ENCODE data around the gene SCGB1A1. TPM values are rescaled to one million over a fixed set of nuclear protein-coding genes. Genes with fewer than 3 reads are reported as not detected.
"Not testable (repeated sequence)": the region's sequence is repeated elsewhere in the genome, so short reads cannot be mapped to it uniquely, and the experiment has no call there.

Gene SCGB1A1
- total and polyA plus RNA-seq, 7 experiments from 2014 or later: not detected

DNA sequence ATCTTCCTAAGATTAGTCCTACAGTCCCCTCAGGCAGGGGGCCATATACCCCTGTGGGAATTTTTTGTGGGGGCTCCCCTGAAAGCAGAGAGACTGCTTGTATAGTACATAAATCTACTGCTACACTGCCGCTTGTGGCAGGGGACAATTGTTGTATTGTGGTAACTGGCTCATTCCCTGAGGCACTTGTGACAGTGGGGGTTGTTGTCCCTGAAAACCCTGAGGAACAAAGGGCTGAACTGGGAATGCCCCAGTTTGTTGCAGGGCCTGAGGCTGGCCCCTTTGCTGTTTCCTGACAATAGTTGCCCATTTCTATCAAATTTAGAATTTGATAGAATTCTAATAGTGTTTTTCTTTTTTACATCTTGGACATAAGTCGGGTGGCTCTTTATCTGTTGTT is 39.2 kb upstream of the SCGB1A1 start:
- intact Hi-C loops (cut with micrococcal nuclease); H3K27ac Mint-ChIP-seq; H3K4me3 ChIP-seq (ENCODE audit: low read length); H3K4me1 ChIP-seq (ENCODE audit: control insufficient read depth in 2 of 2, insufficient read depth in 2 of 2, low read length in 2 of 2); H3K36me3 ChIP-seq (ENCODE audit: control insufficient read depth in 2 of 3, insufficient read depth in 3 of 3, low read length in 3 of 3); POLR2A ChIA-PET; H3K27ac ChIP-seq (ENCODE audit: low read depth, low read length); H3K4me3 Mint-ChIP-seq; H3K9me3 ChIP-seq (ENCODE audit: control insufficient read depth in 2 of 3, low read length in 3 of 3); ATAC-seq; H3K27me3 ChIP-seq (ENCODE audit: control insufficient read depth in 2 of 2, insufficient read depth in 2 of 2, low read length in 2 of 2); H3K36me3 Mint-ChIP-seq; H3K9me3 Mint-ChIP-seq: not testable (repeated sequence)
- H3K27me3 Mint-ChIP-seq: peaks cover 0 to 29% (median 0%) of the 10 kb centered on the region in 5 donors
- DNase-seq: peak in 1 of 9 donors; percentile 19
- CTCF ChIA-PET: interaction anchor here (0.5 to 1.9 kb wide), 11 partner anchors 9 to 180 kb away, joined by 3 to 6 read pairs (median 3); no protein-coding TSS in a partner anchor
- H3K4me1 Mint-ChIP-seq: peaks cover 0 to 20% (median 4%) of the 10 kb centered on the region in 7 donors

DNA sequence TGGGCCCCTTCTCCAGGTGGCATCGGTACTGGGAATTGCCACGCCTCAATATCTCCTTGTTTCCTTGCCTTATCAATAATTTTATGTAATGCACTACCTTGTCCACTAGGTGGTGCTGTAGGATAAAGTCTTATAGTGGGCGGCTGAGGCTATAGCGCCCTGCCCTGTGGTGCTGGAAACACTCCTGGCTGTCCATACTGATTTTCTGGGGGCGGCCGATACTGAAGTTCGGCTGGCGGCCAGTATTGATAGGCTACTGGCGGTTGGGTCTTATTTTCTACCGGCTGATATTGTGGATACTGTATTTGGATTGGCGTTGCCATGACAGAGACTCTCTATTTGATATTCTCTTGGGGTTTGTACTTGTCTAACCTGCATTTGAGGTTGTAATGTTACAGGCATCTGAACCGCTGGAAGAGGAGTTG is 38.0 kb upstream of the SCGB1A1 start:
- POLR2A ChIA-PET; H3K36me3 Mint-ChIP-seq; H3K27ac Mint-ChIP-seq; H3K27ac ChIP-seq (ENCODE audit: low read depth, low read length); H3K27me3 ChIP-seq (ENCODE audit: control insufficient read depth in 2 of 2, insufficient read depth in 2 of 2, low read length in 2 of 2); H3K4me3 ChIP-seq (ENCODE audit: low read length); H3K36me3 ChIP-seq (ENCODE audit: control insufficient read depth in 2 of 3, insufficient read depth in 3 of 3, low read length in 3 of 3); H3K9me3 ChIP-seq (ENCODE audit: control insufficient read depth in 2 of 3, low read length in 3 of 3); H3K9me3 Mint-ChIP-seq; H3K4me1 ChIP-seq (ENCODE audit: control insufficient read depth in 2 of 2, insufficient read depth in 2 of 2, low read length in 2 of 2): not testable (repeated sequence)
- DNase-seq (peak in 8 of 9 donors; percentile 38 to 73 (median 62)), ATAC-seq (peak; percentile 97)
- Mint-ChIP-seq H3K4me1 (peaks cover 0 to 25% (median 4%) of the 10 kb centered on the region in 7 donors), H3K27me3 (peaks cover 0 to 29% (median 0%) of the 10 kb centered on the region in 5 donors), H3K4me3 (peak overlapping the region in 1 of 10 donors; percentile 63)
- intact Hi-C loops (cut with micrococcal nuclease): loop anchor here (1.0 to 5.0 kb wide), 7 partner anchors 12 to 643 kb away; no protein-coding TSS in a partner anchor
- CTCF ChIA-PET: interaction anchor here (0.9 to 1.9 kb wide), 9 partner anchors 10 to 180 kb away, joined by 3 to 12 read pairs (median 4); no protein-coding TSS in a partner anchor

DNA sequence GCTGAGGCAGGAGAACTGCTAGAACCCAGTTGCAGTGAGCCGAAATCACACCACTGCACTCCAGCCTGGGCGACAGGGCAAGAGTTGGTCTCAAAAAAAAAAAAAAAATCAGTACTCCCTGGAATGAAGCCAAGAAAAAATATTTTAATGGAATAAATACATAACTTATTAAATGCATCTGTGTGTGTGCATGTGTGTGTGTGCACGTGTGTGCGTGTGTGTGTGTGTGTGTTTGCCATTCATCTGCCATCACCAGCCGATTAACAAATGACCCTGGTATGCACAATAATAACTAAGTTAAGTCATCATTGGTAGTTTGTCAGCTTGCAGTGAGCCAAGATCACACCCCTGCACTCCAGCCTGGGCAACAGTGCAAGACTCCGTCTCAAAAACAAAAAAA is 35.0 kb upstream of the SCGB1A1 start:
- Histone ChIP-seq H3K36me3 (ENCODE audit: control insufficient read depth in 2 of 3, insufficient read depth in 3 of 3, low read length in 3 of 3) (no peaks in the 10 kb centered on the region), H3K4me1 (ENCODE audit: control insufficient read depth in 2 of 2, insufficient read depth in 2 of 2, low read length in 2 of 2) (peaks cover 0 to 6% of the 10 kb centered on the region in 2 donors), H3K9me3 (ENCODE audit: control insufficient read depth in 2 of 3, low read length in 3 of 3) (no peaks in the 10 kb centered on the region), H3K27ac (ENCODE audit: low read depth, low read length) (no peak overlapping the region), H3K4me3 (ENCODE audit: low read length) (no peak overlapping the region), H3K27me3 (ENCODE audit: control insufficient read depth in 2 of 2, insufficient read depth in 2 of 2, low read length in 2 of 2) (no peaks in the 10 kb centered on the region)
- Mint-ChIP-seq H3K36me3 (no peaks in the 10 kb centered on the region), H3K27ac (no peak overlapping the region), H3K27me3 (peaks cover 0 to 15% (median 0%) of the 10 kb centered on the region in 5 donors), H3K9me3 (no peaks in the 10 kb centered on the region), H3K4me3 (no peak overlapping the region), H3K4me1 (peaks cover 0 to 28% (median 4%) of the 10 kb centered on the region in 7 donors)
- ChIA-PET POLR2A (no interaction called here), CTCF (no interaction called here)
- intact Hi-C loops (cut with micrococcal nuclease): loop anchor here in 1 of 2 donors (2.0 to 5.0 kb wide), 2 partner anchors 17 to 308 kb away; no protein-coding TSS in a partner anchor
- ATAC-seq (no peak), DNase-seq (no peak)

DNA sequence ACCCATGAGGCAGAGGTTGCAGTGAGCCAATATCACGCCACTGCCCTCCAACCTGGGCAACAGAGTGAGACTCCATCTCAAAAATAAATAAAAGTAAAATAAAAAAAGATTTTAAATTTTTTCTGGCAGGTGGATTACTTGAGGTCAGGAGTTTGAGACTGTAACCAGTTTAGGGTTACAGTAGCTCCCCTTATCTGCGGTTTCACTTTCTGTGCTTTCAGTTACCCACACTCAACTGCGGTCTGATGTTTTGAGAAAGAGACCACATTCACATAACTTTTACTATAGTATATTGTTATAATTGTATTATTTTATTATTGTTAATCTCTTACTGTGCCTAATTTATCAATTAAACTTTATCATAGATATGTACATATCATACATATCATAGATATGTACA is 32.8 kb upstream of the SCGB1A1 start:
- DNase-seq: peak in 2 of 9 donors; percentile 10 to 11
- H3K27ac Mint-ChIP-seq: not testable (repeated sequence)

DNA sequence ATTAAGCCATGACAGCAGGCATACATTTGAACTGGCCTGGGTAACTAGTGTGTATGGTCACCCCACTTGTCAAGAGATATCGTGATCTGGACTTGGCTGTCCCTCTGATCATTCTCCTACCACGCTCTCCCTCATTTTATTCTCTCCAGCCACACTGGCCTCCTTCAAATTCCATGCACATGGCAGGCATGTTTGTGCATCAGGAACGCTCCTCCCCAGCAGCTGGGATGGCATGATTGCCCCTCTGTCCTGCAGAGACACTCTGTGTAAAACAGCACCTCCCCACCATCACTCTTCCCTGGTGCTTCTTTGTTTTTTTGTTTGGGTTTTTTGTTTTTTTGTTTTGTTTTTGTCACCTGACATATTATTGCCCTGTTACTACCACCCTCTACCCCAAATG is 31.5 kb upstream of the SCGB1A1 start:
- DNase-seq (no peak), ATAC-seq (no peak)
- Mint-ChIP-seq H3K4me3 (peak overlapping the region in 1 of 10 donors; percentile 9), H3K27me3 (no peaks in the 10 kb centered on the region), H3K27ac (no peak overlapping the region), H3K4me1 (peaks cover 0 to 12% (median 3%) of the 10 kb centered on the region in 7 donors), H3K36me3 (no peaks in the 10 kb centered on the region), H3K9me3 (no peaks in the 10 kb centered on the region)
- Histone ChIP-seq H3K27ac (ENCODE audit: low read depth, low read length) (no peak overlapping the region), H3K4me3 (ENCODE audit: low read length) (no peak overlapping the region), H3K4me1 (ENCODE audit: control insufficient read depth in 2 of 2, insufficient read depth in 2 of 2, low read length in 2 of 2) (peaks cover 0 to 6% of the 10 kb centered on the region in 2 donors), H3K36me3 (ENCODE audit: control insufficient read depth in 2 of 3, insufficient read depth in 3 of 3, low read length in 3 of 3) (no peaks in the 10 kb centered on the region), H3K9me3 (ENCODE audit: control insufficient read depth in 2 of 3, low read length in 3 of 3) (no peaks in the 10 kb centered on the region), H3K27me3 (ENCODE audit: control insufficient read depth in 2 of 2, insufficient read depth in 2 of 2, low read length in 2 of 2) (no peaks in the 10 kb centered on the region)
- CTCF ChIA-PET: no interaction called here
- POLR2A ChIA-PET: no interaction called here
- intact Hi-C loops (cut with micrococcal nuclease): no loop called here

More for the DNA sequence above, 32.8 kb upstream of the SCGB1A1 start:
- H3K27ac ChIP-seq (ENCODE audit: low read depth, low read length); H3K9me3 Mint-ChIP-seq; H3K36me3 Mint-ChIP-seq; H3K36me3 ChIP-seq (ENCODE audit: control insufficient read depth in 2 of 3, insufficient read depth in 3 of 3, low read length in 3 of 3); H3K4me3 ChIP-seq (ENCODE audit: low read length); intact Hi-C loops (cut with micrococcal nuclease); H3K9me3 ChIP-seq (ENCODE audit: control insufficient read depth in 2 of 3, low read length in 3 of 3); CTCF ChIA-PET; H3K27me3 ChIP-seq (ENCODE audit: control insufficient read depth in 2 of 2, insufficient read depth in 2 of 2, low read length in 2 of 2); H3K27me3 Mint-ChIP-seq; H3K4me1 ChIP-seq (ENCODE audit: control insufficient read depth in 2 of 2, insufficient read depth in 2 of 2, low read length in 2 of 2): not testable (repeated sequence)
- H3K4me1 Mint-ChIP-seq: peaks cover 0 to 16% (median 3%) of the 10 kb centered on the region in 7 donors
- POLR2A ChIA-PET: interaction anchor here (0.9 kb wide), 1 partner anchor 341 kb away, joined by 3 read pairs; the partner anchor contains the start of gene HNRNPUL2
- H3K4me3 Mint-ChIP-seq: peak overlapping the region in 1 of 10 donors; percentile 13
- peak; percentile 66 for ATAC-seq

DNA sequence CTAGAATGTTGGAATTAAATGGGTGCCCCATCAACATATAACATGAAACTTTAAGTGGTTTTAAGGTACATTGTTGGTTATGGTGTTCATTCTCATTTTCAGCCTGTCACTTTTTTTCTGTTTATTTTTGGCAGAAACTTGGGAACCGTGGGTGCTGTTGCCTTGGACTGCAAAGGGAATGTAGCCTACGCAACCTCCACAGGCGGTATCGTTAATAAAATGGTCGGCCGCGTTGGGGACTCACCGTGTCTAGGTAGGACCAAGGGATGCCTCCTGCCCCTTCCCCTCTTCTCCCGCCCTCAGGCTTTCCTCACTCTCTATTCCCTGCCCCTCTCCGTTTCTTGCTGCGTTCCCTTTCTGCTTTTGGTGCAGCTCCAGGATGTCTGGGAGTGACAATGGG is 29.8 kb upstream of the SCGB1A1 start:
- H3K36me3 Mint-ChIP-seq: no peaks in the 10 kb centered on the region
- DNase-seq (no peak), ATAC-seq (no peak)
- no peaks in the 10 kb centered on the region for H3K9me3 Mint-ChIP-seq
- peaks cover 0 to 6% of the 10 kb centered on the region in 2 donors for H3K4me1 ChIP-seq (ENCODE audit: control insufficient read depth in 2 of 2, insufficient read depth in 2 of 2, low read length in 2 of 2)
- H3K27me3 ChIP-seq (ENCODE audit: control insufficient read depth in 2 of 2, insufficient read depth in 2 of 2, low read length in 2 of 2): no peaks in the 10 kb centered on the region
- peak overlapping the region in 1 of 9 donors; percentile 33 for H3K27ac Mint-ChIP-seq
- no peaks in the 10 kb centered on the region for H3K27me3 Mint-ChIP-seq
- no peak overlapping the region for H3K4me3 ChIP-seq (ENCODE audit: low read length)
- intact Hi-C loops (cut with micrococcal nuclease): no loop called here
- ChIA-PET POLR2A (no interaction called here), CTCF (interaction anchor here (3.5 kb wide), 1 partner anchor 35 kb away, joined by 14 read pairs; no protein-coding TSS in a partner anchor)
- no peak overlapping the region for H3K27ac ChIP-seq (ENCODE audit: low read depth, low read length)
- H3K4me1 Mint-ChIP-seq: peaks cover 0 to 18% (median 7%) of the 10 kb centered on the region in 7 donors
- H3K36me3 ChIP-seq (ENCODE audit: control insufficient read depth in 2 of 3, insufficient read depth in 3 of 3, low read length in 3 of 3): no peaks in the 10 kb centered on the region
- H3K9me3 ChIP-seq (ENCODE audit: control insufficient read depth in 2 of 3, low read length in 3 of 3): no peaks in the 10 kb centered on the region
- H3K4me3 Mint-ChIP-seq: no peak overlapping the region

DNA sequence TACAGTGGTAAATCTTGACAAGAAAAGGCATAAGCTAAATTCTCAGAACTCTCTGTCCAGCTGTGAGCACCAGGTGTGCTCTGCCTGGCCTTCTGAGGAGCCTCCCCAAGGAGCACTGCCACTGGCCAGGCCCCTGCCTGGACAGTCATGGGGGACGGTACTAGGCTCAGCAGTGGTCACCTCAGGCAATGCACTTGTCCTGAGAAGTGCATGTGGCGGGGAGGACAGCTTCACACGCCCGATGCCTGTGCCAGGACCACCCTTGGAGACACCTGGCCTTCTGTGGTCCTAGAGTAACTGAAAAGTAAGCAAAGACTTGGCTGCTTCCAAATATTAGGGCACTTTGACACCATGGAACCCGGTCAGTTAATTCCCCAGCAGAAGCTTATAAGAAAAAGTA is 28.6 kb upstream of the SCGB1A1 start:
- H3K4me3 Mint-ChIP-seq: no peak overlapping the region
- no peaks in the 10 kb centered on the region for H3K36me3 ChIP-seq (ENCODE audit: control insufficient read depth in 2 of 3, insufficient read depth in 3 of 3, low read length in 3 of 3)
- ChIA-PET CTCF (interaction anchor here (0.8 to 3.5 kb wide), 4 partner anchors 9 to 169 kb away, joined by 3 to 14 read pairs (median 4); no protein-coding TSS in a partner anchor), POLR2A (interaction anchor here (0.7 to 1.1 kb wide), 2 partner anchors 182 to 184 kb away, joined by 3 read pairs; no protein-coding TSS in a partner anchor)
- no peaks in the 10 kb centered on the region for H3K27me3 Mint-ChIP-seq
- ATAC-seq (no peak), DNase-seq (no peak)
- peaks cover 0 to 27% (median 12%) of the 10 kb centered on the region in 7 donors for H3K4me1 Mint-ChIP-seq
- H3K27ac Mint-ChIP-seq: no peak overlapping the region
- no peak overlapping the region for H3K27ac ChIP-seq (ENCODE audit: low read depth, low read length)
- H3K4me3 ChIP-seq (ENCODE audit: low read length): no peak overlapping the region
- H3K36me3 Mint-ChIP-seq: no peaks in the 10 kb centered on the region
- no peaks in the 10 kb centered on the region for H3K9me3 Mint-ChIP-seq
- intact Hi-C loops (cut with micrococcal nuclease): no loop called here
- H3K4me1 ChIP-seq (ENCODE audit: control insufficient read depth in 2 of 2, insufficient read depth in 2 of 2, low read length in 2 of 2): peaks cover 0 to 6% of the 10 kb centered on the region in 2 donors
- no peaks in the 10 kb centered on the region for H3K9me3 ChIP-seq (ENCODE audit: control insufficient read depth in 2 of 3, low read length in 3 of 3)
- no peaks in the 10 kb centered on the region for H3K27me3 ChIP-seq (ENCODE audit: control insufficient read depth in 2 of 2, insufficient read depth in 2 of 2, low read length in 2 of 2)

Measured in naive thymus-derived CD4-positive, alpha-beta T cell (primary cell).